ENCODE results near the gene DST.

Gene DST

DNA sequence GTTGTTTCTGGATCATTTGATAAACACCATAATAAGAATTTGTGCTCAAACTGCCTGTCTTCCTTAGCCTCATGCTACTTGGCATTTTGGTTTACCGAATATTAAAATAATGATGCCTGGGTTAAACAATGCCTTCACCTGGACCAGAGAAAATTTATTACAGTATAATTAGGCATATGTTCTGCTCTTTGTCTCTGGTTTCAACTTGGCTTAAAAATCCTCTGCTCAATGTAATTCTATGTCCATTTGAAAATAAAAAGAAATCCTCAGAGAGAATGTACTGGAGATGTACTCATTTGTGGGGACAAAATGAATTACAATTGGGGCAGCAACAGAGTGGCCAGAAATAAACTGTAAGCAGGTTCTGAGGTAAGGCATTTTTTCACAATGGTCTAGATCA, 95.0 kb downstream of the DST start:
- no peak overlapping the region for H3K4me3 Mint-ChIP-seq
- H3K4me1 Mint-ChIP-seq (ENCODE audit: low read depth): no peaks in the 10 kb centered on the region
- no peaks in the 10 kb centered on the region for H3K27me3 Mint-ChIP-seq
- no peaks in the 10 kb centered on the region for H3K36me3 Mint-ChIP-seq (ENCODE audit: low read depth)
- no peaks in the 10 kb centered on the region for H3K9me3 Mint-ChIP-seq
- H3K27ac Mint-ChIP-seq: no peak overlapping the region

DNA sequence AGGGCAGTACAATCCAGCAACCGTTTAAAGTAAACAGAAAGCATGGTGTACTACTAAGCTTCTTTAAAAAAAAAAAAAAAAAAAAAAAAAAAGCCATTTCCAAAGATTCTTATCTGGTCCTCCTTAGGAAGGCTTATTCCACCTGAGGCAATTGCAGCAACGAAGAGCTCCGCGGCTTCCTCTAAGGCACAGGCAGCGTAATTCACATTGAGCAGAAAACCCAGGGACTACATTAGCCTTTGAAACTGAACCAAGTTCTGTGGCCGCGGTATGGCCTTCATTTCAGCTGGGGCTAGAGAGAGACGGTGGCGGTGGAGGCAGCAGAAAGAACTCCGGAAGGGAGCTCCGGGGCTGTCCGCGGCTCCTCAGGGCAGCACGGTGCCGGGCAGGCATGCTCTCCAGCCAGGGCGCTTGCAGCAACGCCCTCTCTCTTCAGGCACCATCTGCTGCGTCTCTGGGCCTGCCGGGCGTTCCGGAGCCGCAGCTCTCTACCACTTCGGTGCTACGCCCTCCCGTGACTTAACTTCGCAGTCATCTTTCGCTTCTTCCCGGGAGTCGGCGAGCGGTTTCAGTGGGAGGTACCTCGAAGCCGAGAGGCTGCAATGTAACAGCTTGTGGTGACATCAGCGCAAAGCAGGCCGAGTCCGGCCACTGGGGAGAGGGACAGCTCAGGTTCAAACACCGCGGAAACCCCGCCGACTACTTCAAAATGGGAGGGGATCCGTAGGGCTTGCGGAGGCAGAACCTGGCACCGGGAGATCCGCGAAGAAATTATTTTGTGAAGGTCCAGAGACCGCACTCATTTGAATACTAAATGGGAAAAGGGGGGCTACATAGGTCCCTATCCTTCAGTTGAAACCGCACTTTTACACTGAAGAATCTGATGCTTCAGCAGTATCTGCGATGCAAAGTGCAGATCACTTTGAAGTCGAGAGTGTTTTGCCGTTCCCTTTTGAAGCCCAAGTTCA, 100.0 kb downstream of the DST start:
- no peaks in the 10 kb centered on the region for H3K36me3 Mint-ChIP-seq (ENCODE audit: low read depth)
- no peak overlapping the region for H3K27ac Mint-ChIP-seq
- no peaks in the 10 kb centered on the region for H3K27me3 Mint-ChIP-seq
- no peaks in the 10 kb centered on the region for H3K9me3 Mint-ChIP-seq
- H3K4me1 Mint-ChIP-seq (ENCODE audit: low read depth): no peaks in the 10 kb centered on the region
- no peak overlapping the region for H3K4me3 Mint-ChIP-seq

DNA sequence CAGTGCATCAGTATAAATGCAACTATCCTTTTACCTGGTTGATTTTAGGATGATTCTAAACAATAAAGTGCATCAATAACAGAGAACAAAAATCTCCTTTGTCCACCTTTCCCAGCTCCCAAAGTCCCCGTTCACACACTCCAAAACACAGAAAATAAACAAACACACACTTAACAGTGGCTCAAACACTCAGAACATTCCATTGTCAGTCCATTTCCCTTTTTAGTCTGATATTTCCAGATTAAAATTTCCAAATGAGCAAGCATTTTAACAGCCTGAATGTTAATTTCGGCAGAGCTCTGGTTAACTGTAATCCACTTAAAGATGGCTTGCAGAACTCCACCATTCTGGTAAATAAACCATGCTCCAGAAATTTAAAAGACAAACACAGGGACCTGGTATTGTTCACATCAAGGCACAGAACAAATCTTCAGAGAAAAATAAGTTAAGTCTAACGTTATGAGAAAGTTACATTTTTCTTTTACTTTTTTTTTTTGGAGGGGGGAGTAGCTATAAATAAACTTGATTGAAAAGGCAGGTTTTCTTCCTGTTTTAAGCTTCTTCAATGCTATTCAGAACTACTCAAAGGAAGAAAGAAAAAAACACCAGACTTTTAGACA, 100.8 kb downstream of the DST start:
- H3K27ac Mint-ChIP-seq: no peak overlapping the region
- H3K27me3 Mint-ChIP-seq: no peaks in the 10 kb centered on the region
- no peaks in the 10 kb centered on the region for H3K36me3 Mint-ChIP-seq (ENCODE audit: low read depth)
- no peaks in the 10 kb centered on the region for H3K4me1 Mint-ChIP-seq (ENCODE audit: low read depth)
- no peaks in the 10 kb centered on the region for H3K9me3 Mint-ChIP-seq
- H3K4me3 Mint-ChIP-seq: no peak overlapping the region

DNA sequence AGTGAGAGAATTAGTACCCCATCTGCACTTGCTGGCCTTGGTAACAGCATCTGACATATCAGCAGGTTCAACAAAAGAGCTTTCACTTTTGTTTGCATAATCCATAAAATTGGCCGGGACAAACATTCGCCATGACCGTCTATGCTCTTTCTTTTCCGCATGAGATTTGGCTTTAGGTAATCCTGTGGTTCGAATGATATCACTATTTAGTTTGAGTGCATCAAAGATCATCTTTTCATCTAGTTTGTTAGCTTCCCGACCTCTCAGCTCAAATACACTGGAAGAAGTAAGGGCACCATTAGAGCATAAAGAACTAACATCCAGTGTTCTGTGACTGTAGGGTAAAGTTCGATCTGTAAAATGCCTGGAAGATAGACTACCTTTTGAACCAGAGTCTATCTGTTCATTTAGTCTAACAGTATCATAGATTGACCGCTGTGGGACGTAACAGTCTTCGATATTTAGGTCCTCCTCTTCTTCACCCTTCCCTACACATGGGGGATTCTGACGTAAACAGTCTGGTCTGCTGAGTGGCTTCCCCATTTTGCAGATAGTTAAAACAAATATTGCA, 101.6 kb downstream of the DST start:
- no peaks in the 10 kb centered on the region for H3K4me1 Mint-ChIP-seq (ENCODE audit: low read depth)
- H3K9me3 Mint-ChIP-seq: no peaks in the 10 kb centered on the region
- no peaks in the 10 kb centered on the region for H3K27me3 Mint-ChIP-seq
- no peak overlapping the region for H3K27ac Mint-ChIP-seq
- H3K36me3 Mint-ChIP-seq (ENCODE audit: low read depth): no peaks in the 10 kb centered on the region
- no peak overlapping the region for H3K4me3 Mint-ChIP-seq

DNA sequence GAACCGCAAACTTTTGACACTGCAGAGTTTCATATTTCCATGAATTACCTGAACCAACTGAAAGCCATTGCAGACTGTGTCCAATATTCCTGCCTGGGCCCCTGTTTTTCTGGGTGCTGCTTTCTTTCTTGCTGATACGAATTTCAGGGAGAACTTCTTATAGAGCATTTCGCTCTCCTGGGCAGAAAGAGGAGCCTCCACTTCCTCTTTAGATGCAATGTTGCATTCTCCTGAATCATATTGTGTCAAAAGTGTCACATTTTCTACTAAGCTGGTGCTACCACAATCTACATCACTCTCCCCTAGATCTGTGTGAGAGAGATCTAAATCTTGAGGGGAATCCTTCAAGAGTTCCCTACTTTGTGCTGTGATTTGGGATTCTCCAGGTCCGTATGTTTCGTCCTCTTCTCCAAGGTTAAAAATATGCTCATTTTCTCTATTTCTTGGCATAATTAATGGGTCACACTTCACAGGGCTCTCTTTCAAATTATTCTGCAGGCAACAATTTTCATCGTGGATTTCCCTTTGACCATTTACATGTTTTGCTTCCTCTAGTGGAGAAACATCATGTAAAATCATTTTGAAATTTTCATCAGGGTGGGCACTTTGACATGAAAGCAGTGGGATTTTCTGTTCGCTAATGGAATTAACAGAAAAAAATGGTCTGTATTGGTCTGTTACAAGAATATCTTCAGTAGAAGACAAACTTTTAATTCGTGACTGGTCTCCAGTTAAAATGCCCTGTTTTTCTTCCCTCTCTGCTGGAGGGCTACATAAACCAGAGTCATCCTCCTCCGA, 102.3 kb downstream of the DST start:
- H3K27me3 Mint-ChIP-seq: no peaks in the 10 kb centered on the region
- no peak overlapping the region for H3K4me3 Mint-ChIP-seq
- no peaks in the 10 kb centered on the region for H3K36me3 Mint-ChIP-seq (ENCODE audit: low read depth)
- no peak overlapping the region for H3K27ac Mint-ChIP-seq
- no peaks in the 10 kb centered on the region for H3K4me1 Mint-ChIP-seq (ENCODE audit: low read depth)
- H3K9me3 Mint-ChIP-seq: no peaks in the 10 kb centered on the region

DNA sequence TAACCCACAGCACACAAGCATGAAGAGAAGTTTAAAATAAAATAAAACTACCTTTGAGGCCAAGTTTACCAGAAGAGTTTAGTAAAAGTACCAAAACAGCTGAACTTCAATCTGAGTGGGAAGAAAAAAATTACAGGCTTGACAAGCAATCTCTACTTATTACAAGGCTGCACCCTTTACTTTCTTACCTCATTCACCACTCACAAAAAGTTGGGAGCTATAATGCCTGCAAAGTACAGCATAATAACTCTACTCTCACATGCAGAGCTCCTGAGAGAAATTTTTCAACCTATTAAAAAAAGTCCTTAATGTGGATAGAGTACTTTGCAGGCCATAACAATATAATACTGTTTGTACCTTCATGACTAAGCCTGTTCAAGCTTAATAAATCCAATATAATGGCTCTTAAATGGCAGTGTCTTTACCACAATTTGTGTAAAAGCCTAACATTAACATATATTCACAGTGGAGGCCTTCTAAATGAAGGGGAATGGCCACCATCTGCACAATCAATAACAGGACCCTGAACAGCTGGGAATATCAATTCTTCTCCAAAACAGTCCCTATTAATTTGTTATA, 103.1 kb downstream of the DST start:
- no peak overlapping the region for H3K27ac Mint-ChIP-seq
- H3K9me3 Mint-ChIP-seq: no peaks in the 10 kb centered on the region
- no peaks in the 10 kb centered on the region for H3K36me3 Mint-ChIP-seq (ENCODE audit: low read depth)
- H3K4me3 Mint-ChIP-seq: no peak overlapping the region
- H3K27me3 Mint-ChIP-seq: no peaks in the 10 kb centered on the region
- no peaks in the 10 kb centered on the region for H3K4me1 Mint-ChIP-seq (ENCODE audit: low read depth)

DNA sequence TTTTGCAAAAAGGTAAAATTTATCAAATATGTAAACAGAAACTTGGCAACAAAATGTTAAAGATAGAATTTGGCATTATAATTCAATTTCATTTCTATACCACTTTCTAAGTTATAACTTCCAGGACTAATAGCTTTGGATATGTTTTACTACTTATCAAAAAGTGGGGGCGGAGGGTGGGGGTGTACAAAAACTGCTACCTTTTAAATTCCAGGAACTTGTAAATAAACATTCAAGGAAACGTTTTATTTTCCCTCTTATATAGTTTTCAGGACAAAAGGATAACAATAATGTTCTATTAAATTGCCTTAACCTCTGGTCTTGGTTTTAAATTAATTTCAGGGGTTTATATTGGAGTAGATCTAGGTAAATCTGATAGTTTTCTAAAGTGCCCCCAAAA, 103.8 kb downstream of the DST start:
- Mint-ChIP-seq H3K27me3 (no peaks in the 10 kb centered on the region), H3K36me3 (ENCODE audit: low read depth) (no peaks in the 10 kb centered on the region), H3K9me3 (no peaks in the 10 kb centered on the region), H3K4me1 (ENCODE audit: low read depth) (no peaks in the 10 kb centered on the region), H3K27ac (no peak overlapping the region), H3K4me3 (no peak overlapping the region)

DNA sequence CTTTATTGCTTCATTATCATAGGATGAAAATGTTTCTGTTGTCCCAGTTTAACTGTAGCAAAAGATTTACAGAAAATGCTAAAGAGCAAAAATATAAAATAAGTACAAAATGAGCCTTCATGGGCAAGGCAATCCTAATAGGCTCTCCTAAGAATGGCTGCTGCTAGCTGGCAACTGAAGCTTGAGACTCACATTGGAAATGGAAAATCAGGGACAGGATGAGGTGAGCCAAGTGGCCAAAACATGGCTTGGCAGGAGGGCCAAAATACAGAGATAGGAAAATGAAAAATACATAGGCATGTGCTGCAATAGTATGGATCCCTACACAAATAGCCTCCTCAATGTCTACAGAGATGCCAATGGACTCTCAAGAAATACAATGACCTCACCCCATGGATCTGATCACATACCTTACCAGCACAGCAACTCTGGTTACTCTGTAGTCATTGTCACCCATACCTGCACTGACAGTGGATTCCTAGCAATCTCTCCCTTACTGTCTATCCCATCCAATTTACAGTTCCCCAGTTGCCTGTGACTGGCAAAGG, 105.4 kb downstream of the DST start:
- H3K9me3 Mint-ChIP-seq: no peaks in the 10 kb centered on the region

DNA sequence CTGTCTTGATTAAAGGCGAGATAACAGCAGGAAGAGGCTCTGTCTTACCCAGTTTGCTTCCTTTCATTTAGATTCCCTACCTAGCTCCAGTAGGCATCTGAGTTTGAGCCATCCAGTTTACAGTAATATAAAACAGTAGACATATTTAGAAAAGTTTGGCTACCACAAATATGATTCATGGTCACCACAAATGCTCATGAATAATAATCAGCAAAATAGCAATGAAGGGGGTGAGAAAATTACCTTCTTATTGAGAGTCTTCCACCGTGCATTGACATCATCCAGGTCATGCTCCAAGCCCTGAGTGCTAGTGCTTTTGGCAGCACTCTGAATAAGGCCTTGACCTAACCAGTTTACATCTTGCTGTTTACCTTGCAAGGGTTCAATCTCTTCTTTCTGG, 106.2 kb downstream of the DST start:
- H3K27me3 Mint-ChIP-seq: no peaks in the 10 kb centered on the region
- H3K4me1 Mint-ChIP-seq (ENCODE audit: low read depth): no peaks in the 10 kb centered on the region
- H3K9me3 Mint-ChIP-seq: no peaks in the 10 kb centered on the region
- H3K36me3 Mint-ChIP-seq (ENCODE audit: low read depth): no peaks in the 10 kb centered on the region
- H3K27ac Mint-ChIP-seq: no peak overlapping the region
- no peak overlapping the region for H3K4me3 Mint-ChIP-seq

More for the DNA sequence above, 105.4 kb downstream of the DST start:
- Mint-ChIP-seq H3K4me1 (ENCODE audit: low read depth) (no peaks in the 10 kb centered on the region), H3K36me3 (ENCODE audit: low read depth) (no peaks in the 10 kb centered on the region), H3K27me3 (no peaks in the 10 kb centered on the region), H3K27ac (no peak overlapping the region), H3K4me3 (no peak overlapping the region)

DNA sequence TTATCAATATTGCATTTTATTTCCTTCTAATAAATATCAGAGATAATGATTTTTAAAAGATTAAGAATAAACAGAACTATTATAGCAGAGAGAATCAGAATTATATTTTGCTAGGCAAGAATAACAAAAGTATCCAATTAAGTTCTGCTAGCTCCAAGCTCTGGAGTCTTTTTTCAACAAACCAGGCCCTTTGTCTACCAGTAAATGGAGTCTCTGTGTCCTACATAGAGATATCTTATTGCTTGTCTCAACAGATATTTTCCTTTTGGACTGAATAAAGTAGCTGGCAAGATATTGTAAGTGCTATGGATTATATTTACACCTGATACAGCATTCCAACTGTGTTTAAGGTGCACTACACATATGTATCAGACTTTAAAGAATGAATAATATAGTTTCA, 107.1 kb downstream of the DST start:
- Mint-ChIP-seq H3K4me1 (ENCODE audit: low read depth) (no peaks in the 10 kb centered on the region), H3K36me3 (ENCODE audit: low read depth) (no peaks in the 10 kb centered on the region), H3K9me3 (no peaks in the 10 kb centered on the region), H3K27me3 (no peaks in the 10 kb centered on the region), H3K4me3 (no peak overlapping the region), H3K27ac (no peak overlapping the region)

DNA sequence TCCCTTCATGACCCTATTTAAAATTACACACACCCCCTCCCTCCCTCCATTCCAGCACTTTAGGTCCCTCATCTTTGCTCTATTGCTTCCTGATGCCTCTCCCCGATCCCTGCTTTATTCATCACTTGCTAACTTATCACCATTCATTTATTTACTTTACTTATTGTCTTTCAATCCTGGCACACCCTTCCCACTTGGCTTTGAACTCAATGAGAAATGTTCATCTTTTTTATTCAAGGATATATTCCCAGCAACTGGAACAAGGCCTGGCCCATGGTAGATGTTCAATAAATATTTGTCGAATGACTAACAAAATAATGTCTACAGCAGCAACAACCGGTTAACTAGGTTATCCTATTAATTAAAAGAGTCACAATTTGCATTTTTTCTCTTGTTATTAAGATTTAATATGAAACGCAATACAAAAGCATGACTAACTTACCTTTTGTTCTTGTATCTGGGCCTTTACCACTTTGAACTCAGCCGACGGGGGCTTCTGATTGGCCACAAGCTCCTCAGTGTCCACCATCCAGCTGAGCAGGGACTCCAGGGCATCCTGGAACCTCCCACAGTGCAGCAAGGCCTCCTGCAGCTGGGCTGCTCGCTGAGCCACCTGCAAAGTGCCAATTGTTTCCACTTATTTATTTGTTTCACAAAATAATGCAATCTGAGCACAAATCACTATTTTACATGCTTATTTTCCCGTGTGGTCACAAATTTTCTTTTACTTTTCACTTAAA, 107.8 kb downstream of the DST start:
- no peak overlapping the region for H3K4me3 Mint-ChIP-seq
- H3K9me3 Mint-ChIP-seq: no peaks in the 10 kb centered on the region
- H3K4me1 Mint-ChIP-seq (ENCODE audit: low read depth): no peaks in the 10 kb centered on the region
- no peak overlapping the region for H3K27ac Mint-ChIP-seq
- H3K27me3 Mint-ChIP-seq: no peaks in the 10 kb centered on the region
- H3K36me3 Mint-ChIP-seq (ENCODE audit: low read depth): no peaks in the 10 kb centered on the region

DNA sequence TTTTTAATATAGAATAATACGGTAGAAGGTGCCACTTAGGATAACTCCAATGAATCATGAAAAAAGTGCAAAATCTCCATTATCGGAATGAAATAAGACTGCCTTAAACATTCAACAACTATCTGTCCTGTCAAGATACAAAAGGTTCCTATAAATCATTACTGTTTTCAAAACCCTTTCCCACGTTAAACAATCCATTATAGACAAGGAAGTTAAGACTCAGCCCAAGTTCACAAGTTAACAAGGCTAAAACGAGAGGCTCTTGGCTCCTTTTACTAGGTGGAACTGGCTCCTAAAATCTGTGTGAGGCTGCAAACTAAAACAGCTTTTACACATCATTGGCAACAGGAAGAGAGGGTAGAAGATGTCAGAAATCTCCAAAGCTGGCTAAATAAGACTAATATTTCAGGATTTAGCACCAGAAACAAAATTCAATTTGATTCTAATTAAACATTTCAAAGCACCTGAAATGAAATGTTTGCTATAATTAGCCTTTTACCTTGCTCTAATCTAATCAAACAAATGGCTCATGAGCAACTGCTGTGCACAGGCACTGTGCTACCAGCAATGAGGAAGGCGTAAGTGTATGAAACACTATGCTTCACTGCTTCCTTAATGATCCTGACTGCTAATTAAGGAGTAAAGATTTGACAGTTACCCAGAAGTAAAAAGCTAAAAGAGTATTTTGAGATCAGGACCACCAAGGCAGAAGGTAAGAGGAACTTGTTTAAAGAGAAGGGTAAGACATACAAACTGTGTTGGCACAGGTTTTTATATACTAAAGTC, 109.7 kb downstream of the DST start:
- Mint-ChIP-seq H3K4me1 (ENCODE audit: low read depth) (no peaks in the 10 kb centered on the region), H3K36me3 (ENCODE audit: low read depth) (no peaks in the 10 kb centered on the region), H3K27ac (no peak overlapping the region), H3K27me3 (no peaks in the 10 kb centered on the region), H3K4me3 (no peak overlapping the region), H3K9me3 (no peaks in the 10 kb centered on the region)

DNA sequence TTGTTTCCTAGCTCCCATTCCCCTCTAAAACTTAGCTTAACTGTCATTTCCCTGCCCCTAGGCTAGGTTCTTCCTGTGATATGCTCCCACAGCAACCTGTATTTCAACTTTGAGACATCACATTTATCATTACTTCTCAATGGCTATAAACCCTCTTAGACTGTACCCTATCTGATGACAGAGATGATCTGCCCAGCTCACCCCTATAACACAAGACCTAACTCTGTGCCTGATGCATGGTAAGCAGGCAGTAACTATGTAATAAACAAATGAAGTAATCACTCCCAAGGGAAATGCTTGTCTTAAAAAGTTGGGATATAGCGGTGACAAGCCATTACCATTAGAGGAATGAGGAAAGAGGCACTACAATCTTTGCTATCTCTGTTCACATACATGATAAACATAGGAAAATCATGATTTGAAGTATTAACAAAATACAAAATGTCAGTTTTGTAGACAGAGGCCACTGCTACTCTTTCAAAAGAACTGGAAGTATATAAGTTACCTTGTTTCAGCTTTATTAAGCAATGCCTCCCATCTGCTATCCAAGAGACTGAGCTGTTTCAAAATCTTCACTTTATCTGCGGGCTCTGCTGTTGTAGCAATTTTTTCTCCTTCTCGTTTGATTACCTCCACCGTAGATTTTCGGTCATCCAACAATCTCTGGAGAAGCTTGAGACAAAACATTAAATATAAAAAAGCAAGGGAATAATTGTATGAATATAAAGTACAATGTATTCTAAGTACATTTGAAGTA, 110.7 kb downstream of the DST start:
- no peaks in the 10 kb centered on the region for H3K27me3 Mint-ChIP-seq
- H3K9me3 Mint-ChIP-seq: no peaks in the 10 kb centered on the region
- no peak overlapping the region for H3K4me3 Mint-ChIP-seq
- H3K27ac Mint-ChIP-seq: no peak overlapping the region
- no peaks in the 10 kb centered on the region for H3K4me1 Mint-ChIP-seq (ENCODE audit: low read depth)
- no peaks in the 10 kb centered on the region for H3K36me3 Mint-ChIP-seq (ENCODE audit: low read depth)

Measured in stimulated activated naive CD8-positive, alpha-beta T cell treated with anti-CD3 and anti-CD28 coated beads, Interleukin-15, Interleukin-2, amounts not matched to agents 100 ng/mL and 50 ng/mL, for 24 hours (primary cell).